Epithelial cell of prostate (primary cell): ENCODE results near the gene TMX4.

Experiments
- DNase-seq: peaks from one replicate; pipeline ENCODE4 v3.0.0-alpha.2; 2011; ENCODE audit warnings: low read depth, low spot score
- H3K27ac ChIP-seq: fragments of 450-650 bp; 2 replicates; pipeline ENCODE4 v1.5.1; 2017; ENCODE audit warnings: mild to moderate bottlenecking

TMX4 gene

GRCh38 chr20:8020314-8021079 lies 936 bp upstream of the TMX4 start:
- no peak overlapping the region for H3K27ac ChIP-seq
- no peak for DNase-seq

- no peak overlapping the region for H3K27ac ChIP-seq
- DNase-seq = no peak
Measured at GRCh38 chr20:8019998-8020247, 362 bp upstream of the TMX4 start.

DNA sequence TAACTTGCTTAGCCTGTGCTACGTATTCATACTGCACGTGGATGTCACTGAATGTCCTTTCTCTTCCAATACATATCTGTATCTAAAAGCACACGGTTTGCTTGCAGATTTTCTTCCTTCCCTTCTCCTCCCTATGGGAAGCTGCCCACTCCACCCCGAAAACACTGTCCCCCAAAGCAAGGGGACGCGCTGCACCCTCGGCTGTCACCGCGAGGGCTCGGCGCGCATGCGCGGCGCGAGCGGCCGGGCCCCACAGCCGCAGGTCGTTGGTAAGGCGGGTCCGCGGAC lies 659 bp downstream of the TMX4 start:
- no peak for DNase-seq
- peak overlapping the region; percentile 79 for H3K27ac ChIP-seq

- no peak for DNase-seq
- no peak overlapping the region for H3K27ac ChIP-seq
Measured at GRCh38 chr20:8012724-8013123, 6.8 kb downstream of the TMX4 start.

DNA sequence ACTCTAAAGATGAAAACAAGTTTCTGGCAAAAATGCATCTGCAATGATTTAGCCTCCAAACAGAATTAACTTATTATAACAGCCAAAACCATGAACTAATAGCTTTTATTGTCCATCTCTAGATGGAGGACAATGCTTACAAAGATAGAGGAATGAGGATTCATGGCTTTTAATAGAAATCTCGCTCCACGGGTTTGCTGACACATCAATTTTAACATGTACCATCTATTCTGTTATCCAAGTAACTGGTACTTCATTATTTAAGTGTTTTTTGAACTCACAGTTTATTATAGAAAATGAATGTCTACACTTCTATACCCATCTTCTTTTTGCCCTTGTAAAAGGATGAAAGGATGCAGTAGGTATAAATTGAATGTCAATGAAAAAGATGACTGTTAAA lies 10.8 kb downstream of the TMX4 start:
- no peak overlapping the region for H3K27ac ChIP-seq
- no peak for DNase-seq

DNA sequence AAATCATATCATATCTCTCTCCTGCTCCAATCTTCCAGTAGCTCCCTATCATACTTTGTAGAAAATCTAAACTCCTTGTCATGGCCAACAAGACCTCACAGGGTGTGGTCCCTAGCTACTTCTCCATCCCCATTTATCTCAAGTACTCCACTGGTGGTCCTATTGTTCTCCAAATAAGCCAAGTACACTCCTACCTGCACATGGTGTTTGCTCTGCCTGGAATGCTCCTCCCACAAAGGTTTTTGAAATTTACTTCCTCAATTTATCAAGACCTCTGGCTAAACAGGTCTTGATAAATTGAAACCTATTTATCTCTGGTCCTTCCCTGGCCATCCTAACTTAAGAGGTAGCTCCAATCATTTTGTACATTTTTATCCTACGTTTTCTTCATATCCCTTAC lies 12.1 kb downstream of the TMX4 start:
- no peak overlapping the region for H3K27ac ChIP-seq
- no peak for DNase-seq

DNA sequence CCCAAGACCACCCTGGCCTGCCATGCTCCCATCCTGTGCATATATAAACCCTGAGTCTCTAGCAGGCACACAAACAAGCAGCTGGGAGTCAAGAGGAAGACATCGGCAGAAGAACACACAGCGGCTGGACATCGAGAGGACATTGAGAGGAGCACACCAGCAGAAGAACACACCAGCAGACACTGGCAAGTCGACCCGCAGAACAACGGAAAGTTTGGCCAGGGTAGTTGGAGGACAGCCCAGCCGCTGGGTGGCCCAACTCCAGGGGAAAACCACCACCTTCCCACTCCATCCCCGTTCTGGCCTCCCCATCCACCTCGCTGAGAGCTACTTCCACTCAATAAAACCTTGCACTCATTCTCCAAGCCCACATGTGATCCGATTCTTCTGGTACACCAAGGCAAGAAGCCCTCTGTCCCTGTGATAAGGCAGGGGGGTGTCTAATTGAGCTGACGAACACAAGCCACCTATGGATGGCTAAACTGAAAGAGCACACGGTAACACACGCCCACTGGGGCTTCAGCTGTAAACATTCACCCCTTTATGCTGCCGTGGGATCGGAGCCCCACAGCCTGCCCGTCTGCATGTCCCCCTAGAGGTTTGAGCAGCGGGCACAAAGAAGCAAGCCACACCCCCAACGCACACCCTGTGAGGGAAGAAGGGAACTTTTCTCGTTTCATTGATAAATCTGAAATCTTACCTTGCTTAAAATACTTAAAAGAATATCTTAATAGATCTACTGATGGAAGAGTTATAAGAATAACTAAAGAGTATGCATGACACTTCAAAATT lies 13.8 kb downstream of the TMX4 start:
- DNase-seq = no peak

GRCh38 chr20:8005033-8005432 lies 14.5 kb downstream of the TMX4 start:
- DNase-seq = no peak
- H3K27ac ChIP-seq = no peak overlapping the region

More for the DNA sequence above, 13.8 kb downstream of the TMX4 start:
- H3K27ac ChIP-seq = no peak overlapping the region

- no peak overlapping the region for H3K27ac ChIP-seq
- no peak for DNase-seq
Measured at GRCh38 chr20:8002056-8002455, 17.5 kb downstream of the TMX4 start.

DNA sequence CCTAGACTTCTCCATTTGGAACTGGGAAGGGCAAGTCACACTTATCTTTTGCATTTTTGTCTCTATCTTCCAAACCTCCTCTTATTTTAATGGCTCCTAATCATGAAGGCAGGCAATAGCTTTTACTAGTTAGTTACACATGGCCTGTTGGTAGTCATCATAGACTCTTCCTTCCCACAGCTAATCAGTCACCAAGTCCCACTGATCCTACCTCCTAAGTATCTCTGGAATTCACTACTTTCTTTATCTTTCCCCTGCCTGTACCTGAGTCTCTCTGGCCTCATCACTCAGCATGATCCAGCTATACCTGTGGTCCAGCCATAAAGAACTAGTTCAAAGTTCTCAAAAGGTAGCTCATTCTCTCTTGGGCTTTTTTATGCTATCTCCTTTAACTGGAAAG lies 18.8 kb downstream of the TMX4 start:
- no peak overlapping the region for H3K27ac ChIP-seq
- DNase-seq = no peak

- no peak for DNase-seq
- H3K27ac ChIP-seq = no peak overlapping the region
Measured at GRCh38 chr20:7996898-7997297, 22.7 kb downstream of the TMX4 start.

- no peak overlapping the region for H3K27ac ChIP-seq
- DNase-seq = no peak
Measured at GRCh38 chr20:7994809-7995208, 24.8 kb downstream of the TMX4 start.

DNA sequence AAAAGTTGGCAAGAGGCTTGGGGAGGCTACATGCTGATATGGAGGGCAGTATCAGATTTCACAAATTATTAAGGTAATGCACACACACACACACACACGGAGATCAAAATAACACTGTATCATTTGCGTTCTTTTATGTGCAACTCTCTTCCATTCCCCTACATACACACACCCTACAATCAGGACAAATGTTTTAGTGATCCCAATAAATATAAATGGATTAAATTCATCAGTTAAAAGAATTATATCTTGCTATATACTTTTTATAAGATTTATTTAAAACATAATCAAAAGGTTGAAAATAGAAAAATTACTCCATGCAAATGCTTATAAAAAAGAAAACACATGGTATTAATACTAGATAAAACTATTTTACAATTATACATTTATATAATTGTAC lies 25.9 kb downstream of the TMX4 start:
- no peak overlapping the region for H3K27ac ChIP-seq
- DNase-seq = no peak

GRCh38 chr20:7993238-7993637 lies 26.3 kb downstream of the TMX4 start:
- no peak for DNase-seq
- H3K27ac ChIP-seq = no peak overlapping the region

- DNase-seq = no peak
- no peak overlapping the region for H3K27ac ChIP-seq
Measured at GRCh38 chr20:7990385-7990784, 29.2 kb downstream of the TMX4 start.

GRCh38 chr20:7989379-7989778 lies 30.2 kb downstream of the TMX4 start:
- no peak overlapping the region for H3K27ac ChIP-seq
- DNase-seq = no peak

GRCh38 chr20:7985916-7986315 lies 33.6 kb downstream of the TMX4 start:
- H3K27ac ChIP-seq = no peak overlapping the region
- DNase-seq = no peak

DNA sequence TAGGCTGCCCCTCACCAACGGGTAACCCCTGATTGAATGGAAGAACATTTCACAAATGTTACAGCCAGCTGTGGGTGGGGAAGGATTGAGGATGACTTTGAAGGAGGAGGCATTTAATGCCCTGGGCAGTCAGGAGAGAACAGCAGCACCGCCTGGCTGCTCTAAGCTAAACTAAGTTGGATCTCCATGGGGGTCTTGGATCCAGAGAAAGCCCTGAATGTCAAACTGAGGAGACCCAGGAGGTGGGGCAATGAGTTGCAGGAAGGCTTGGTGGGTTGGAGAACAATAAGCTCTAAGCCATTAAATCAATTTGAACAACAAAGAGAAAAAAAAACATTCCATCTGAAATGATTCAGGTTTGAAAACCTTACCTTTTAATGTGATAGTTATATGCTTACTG lies 35.4 kb downstream of the TMX4 start:
- no peak for DNase-seq
- H3K27ac ChIP-seq = no peak overlapping the region

DNA sequence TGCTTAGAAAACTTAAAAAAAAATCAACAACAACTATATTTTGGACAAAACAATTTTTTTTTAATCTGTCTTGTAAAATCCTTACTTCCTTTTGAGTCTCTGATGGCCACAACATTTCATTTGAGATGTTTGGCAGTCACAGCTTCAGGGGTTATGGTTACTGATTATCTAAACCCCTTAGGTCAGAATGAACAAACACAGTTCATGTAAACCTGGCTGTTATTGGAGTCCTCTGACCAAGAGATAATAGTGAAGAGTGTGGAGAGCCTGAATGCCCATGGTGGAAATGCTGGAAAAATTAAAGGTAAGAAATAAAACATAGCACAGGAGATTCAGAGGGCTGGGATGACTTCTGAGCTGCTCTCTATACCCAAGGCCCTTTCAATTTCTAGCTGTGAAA lies 38.2 kb downstream of the TMX4 start:
- DNase-seq = no peak
- H3K27ac ChIP-seq = no peak overlapping the region

DNA sequence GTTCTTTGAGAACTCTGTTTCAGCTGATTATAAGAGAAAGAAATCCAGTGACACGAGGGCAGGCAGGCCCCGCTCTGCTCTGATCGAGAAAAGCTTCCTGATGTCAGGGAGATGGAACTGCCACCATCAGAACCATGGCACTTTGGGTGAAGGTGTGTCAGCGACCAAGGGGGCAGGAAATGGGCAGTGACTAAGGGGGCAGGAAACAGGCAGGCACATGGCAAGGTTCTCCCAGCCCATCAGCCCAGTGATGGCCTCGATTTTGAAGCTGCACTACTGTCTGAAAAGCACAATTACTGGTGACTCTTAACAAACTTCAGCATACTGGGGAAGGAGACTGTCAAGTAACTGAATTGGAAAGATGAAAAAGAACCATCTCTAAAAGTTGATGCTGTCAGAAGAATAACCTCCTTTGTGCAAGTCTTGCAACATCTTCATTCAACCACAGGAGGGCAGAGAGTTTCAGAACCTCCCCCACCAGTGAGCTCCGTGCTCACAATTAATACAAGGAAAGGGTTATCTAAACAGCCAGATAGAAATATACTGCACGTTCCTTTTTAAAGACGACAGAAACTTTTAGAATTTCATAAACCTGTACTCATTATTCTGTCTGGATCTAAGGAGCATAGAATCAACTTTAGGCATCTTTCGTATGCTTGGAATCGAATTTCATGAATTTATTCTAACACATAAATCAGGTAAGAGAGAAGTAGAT lies 39.1 kb downstream of the TMX4 start:
- no peak for DNase-seq
- no peak overlapping the region for H3K27ac ChIP-seq

DNA sequence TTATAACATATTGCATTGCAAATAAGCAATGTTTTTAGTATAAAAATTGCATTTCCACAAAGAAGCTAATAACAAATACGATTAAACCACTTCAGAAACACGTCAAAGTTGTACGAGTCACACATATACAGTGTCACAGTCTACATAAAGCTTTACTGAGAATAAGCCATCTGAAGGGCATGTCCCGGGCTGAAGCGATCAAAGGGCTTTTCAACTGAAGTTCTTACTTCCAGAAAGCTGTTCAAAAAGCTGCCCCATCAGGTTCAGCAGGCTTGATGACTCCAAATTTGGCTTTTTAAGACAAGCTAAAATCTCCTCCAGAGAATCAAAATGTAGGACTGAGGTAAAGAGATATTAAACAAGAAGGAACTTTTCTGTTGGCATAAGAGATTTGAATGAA lies 41.9 kb downstream of the TMX4 start:
- H3K27ac ChIP-seq = no peak overlapping the region
- DNase-seq = no peak
